NOMO-1 (cell line): ENCODE measurements around the gene HOMEZ.

Experiments used
- DNase-seq, 2 experiments: peaks; one replicate each; lab custom pipeline; 2025; ENCODE audit not compliant: unreplicated experiment in 2 of 2; lab: John Stamatoyannopoulos, UW

The HOMEZ gene

DNA sequence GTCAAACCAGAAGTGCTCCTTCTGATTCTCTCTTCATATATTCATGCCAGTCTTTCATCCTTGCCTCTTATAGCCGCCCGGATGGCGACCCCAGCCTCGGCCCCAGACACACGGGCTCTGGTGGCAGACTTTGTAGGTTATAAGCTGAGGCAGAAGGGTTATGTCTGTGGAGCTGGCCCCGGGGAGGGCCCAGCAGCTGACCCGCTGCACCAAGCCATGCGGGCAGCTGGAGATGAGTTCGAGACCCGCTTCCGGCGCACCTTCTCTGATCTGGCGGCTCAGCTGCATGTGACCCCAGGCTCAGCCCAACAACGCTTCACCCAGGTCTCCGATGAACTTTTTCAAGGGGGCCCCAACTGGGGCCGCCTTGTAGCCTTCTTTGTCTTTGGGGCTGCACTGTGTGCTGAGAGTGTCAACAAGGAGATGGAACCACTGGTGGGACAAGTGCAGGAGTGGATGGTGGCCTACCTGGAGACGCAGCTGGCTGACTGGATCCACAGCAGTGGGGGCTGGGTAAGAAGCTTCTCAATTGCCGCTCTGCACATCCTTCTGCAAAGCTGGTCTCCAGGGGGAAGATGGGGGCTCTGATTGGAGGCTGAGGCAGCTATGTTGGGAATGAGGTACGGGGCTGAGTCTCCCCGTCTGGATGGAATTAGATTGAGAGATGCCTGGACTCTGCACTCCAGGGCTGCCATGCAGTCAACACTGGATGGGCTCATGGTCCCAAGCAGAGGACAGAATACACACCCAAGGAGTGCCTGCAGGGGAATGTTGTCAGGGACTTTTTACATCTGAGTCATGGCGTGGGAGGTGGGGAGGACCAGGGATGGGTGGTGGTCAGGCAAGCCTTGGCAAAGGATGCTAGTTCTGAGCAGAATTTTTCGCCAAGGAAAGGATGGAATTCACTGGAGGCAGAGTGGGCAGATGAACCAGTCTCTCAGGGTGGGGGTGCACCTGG lies 22.0 kb upstream of the HOMEZ start:
- no peak for DNase-seq

DNA sequence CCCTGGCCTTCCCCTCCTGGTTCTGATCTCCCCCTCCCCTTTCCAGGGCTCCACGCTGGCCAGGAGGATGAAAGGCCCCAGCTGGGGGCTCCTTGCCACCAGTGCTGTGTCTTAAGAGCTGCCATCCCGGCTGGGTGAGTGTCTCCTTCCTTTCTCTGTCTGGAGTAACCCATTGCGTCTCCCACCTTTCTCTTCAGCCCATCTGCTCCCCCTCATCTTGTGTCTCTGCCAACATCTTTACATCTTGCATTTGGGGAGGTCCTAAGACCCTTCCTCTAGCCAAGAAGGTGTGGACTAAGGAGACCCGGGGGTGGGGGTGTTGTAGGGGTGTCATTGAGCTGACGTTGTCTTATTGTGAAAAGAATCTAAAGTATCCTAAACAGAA lies 21.2 kb upstream of the HOMEZ start:
- no peak for DNase-seq

- peak; percentile 56 to 76 for DNase-seq
These were observed 20.6 kb upstream of the HOMEZ start, which contains the start of gene BCL2L2 for GRCh38 chr14:23306412-23307145. Gene BCL2L2, plus strand, starts transcription at chr14:23306833. Its CDS starts 935 bp downstream, at chr14:23307768.

GRCh38 chr14:23302290-23303225 lies 16.6 kb upstream of the HOMEZ start, which contains the start of gene PPP1R3E:
Gene PPP1R3E, minus strand, starts transcription at chr14:23302859. Its CDS starts 283 bp downstream, at chr14:23302576.
- DNase-seq: peak; percentile 40 to 52

- no peak for DNase-seq
These were observed 16.0 kb upstream of the HOMEZ start for GRCh38 chr14:23301969-23302289.

DNA sequence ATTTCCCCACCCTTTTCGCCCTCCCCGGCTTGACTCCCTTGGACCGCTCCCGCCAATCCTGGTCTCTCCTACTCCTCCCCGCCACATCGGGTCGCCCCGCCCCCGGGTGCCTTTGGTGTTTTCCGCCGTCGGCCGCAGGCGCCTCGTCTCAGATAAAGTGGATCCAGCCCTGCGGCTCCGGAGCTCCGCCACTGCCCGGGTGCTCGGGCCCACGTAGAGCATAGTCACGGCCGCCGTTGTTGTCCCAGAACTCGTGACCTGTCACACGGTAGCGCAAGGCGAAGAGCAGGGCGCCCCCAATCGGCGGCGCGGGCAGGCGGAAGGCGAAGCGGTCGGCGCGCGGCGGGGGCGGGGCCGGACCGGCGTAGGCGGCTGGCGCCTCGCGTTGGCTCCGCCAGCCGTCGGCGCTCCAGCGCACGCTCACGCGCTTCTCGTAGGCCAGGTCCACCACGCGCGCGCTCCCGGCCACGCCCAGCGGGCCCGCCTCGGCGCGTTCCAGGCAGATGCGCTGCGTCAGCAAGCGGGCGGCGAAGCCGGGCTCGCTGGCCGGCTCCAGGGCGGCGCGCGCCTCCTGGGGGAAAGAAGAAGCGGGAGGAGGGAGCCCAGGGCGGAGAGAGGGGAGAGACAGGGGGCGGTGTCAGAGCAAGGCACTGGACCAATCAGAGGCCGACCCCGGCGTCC lies 15.5 kb upstream of the HOMEZ start:
- DNase-seq: peak; percentile 96 to 100

DNA sequence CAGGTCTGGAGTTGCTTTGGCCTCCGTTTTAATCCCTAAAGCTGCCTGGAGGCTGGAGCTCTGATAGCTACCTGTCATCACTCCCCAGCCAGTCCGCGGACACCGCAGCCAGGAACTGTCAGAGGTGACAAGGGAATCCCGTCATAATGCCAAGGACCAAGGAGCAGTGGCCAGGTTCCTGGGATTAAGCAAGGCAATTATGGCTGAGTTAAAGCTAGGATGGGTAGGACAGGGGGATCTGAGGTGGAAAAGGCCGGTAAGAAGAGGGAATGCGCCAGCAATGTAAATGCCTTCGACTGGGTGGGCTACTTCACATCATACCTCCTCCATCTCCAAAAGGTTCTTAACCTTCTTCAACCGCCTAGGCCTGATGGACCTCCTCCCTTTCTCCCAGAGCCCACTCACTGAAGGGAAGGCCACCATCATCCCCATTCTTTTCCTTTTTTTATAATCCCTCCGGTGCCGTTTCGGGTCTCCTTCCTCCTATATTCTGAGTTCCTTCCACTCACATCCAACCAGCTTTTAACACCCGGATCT lies 14.8 kb upstream of the HOMEZ start:
- DNase-seq: no peak

DNA sequence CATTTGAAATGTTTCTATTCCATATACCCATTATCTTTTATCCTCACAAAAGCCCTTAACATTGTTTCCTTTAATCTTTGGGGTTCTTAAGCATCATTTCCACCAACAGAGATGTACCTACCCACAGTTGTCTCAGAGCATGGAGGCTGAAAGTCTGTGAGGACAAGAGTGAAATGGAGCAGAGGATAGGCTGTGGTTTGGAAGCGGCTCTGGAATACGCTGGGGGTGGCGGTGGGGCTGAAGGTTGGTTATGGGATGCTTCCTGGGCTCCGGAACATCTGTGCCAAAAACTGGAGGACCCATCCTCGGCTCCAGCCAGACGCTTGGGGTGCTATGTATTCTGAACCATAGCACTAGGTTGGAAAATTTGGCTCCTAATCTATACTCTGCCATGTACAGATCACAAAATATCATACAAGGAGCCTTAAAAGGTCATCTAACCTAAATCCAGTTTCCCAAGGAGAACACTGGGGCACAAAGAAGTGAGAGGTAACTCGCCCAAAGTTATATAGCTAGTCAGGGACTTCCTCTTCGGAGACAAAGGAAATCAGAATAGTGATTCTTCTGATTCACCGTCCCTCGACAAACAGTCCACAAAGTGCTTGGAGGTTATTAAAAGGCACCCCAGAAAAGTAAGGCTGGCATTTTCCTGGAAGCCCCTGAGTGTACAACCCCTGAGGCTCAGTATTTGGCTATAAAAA lies 14.2 kb upstream of the HOMEZ start:
- peak in 1 of 2 experiments; percentile 23 for DNase-seq

DNA sequence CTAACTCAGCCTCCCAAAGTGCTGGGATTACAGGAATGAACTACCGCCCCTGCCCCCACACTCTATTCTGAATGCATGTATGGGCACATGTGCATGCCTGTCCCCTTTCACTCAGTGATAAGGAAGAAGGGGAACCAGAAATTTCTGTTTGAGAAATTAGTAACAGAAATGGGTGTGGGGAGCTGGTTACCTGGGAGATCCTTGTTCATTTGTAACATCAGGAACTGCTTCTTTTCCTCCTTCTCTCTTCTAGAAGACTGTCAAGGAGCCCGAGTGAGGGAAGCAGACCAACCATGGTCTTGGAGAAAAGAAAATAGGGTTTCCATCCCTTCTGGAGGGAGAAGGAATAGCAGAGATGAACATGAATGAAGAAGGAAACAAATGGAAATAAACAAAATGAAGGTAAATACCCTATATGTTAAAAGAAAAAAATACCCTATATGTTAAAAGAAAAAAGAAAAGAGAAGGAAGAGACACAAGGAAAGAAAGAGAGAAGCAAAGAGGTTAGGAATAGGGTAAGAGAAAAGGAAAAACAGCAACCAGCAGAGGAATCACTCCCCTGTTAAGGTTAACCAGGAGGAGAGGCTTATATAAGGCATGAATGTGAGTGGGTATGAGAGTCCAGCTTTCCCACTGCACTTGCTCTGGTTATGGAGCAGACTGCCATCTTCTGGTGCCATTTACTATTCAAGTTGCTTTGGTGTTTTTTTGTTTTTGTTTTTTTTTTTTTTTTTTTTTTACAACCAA lies 13.5 kb upstream of the HOMEZ start:
- peak in 1 of 2 experiments; percentile 13 for DNase-seq

- no peak for DNase-seq
These were observed 11.8 kb upstream of the HOMEZ start for GRCh38 chr14:23297611-23298277.

DNA sequence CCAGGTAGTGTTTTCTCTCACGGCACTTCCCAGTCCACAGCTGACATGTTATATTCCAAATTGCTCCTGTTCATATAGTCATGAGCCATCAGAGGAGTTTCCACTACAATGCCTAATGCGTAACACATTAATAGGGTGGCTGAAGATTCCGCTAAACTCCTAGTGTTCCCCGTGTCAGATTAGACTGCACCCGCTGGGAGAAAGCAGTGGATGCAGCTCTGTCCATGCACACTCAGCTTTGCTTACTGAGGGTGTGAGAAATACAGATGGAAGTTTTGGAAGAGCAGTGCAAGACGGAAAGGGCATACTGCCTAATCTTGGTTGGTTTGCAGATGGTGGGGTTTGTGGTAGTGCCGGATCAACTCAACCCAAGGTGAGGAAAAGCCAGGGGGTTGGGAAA lies 11.2 kb upstream of the HOMEZ start:
- no peak for DNase-seq

GRCh38 chr14:23296012-23296777 lies 10.3 kb upstream of the HOMEZ start:
- DNase-seq: no peak

- DNase-seq: peak; percentile 46 to 59
These were observed 9.0 kb upstream of the HOMEZ start for GRCh38 chr14:23294734-23295561.

DNA sequence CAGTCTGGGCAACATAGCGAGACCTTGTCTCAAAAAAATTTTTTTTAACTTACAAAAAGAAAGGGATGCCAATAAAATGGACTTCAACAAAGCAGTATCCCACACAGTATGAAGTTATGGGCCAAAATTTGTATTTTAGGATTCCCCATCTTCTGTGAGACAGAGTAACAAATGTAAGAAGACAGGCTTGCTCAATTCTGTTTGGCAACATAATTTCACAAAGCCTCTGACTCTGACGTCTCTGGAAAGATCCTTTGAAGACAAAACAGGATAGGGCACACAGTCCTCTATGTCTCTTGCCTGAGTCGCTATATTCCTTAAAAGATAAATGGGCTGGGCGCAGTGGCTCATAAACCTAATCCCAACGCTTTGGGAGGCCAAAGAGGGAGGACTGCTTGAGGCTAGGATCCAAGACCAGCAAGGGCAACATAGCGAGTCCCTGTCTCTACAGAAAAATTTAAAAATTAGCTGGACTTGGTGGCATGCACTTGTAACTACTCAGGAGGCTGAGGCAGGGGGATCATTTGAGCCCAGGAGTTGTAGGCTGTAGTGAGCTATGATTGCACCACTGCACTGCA lies 1.1 kb upstream of the HOMEZ start:
- peak in 1 of 2 experiments; percentile 40 for DNase-seq

DNA sequence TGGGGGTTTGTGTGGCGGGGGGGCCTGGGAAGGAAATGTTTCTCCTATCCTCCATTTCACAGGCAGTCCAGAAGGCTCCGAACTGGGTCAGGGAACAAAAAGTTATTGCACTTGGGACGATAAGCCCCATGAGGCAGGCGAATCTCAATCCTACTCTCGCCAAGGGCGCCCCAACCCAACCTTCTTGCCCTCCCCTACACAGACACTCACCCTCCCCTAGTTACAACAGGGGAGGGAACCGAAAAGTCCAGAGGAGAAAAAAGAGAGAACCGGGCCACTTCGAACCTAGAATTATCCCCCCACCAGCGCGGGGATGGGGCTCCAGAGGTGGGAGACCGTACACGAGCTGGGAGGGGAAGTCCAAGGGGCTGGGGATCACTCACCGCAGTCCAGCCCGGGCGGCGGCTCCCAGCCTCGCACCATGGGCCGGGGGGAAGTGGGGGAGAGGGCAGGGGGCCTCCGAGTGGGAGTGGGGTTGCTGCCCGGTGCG lies 357 bp downstream of the HOMEZ start:
- DNase-seq: peak; percentile 23 to 46
